A673 (cell line): ENCODE results near the gene DUSP11. TPM values are rescaled to one million over a fixed set of nuclear protein-coding genes. Genes with fewer than 3 reads are reported as not detected.

ENCODE experiments used
- Bru-seq: library from RNA; stranded (reverse); fragments of 400-500 nt; gene quantifications from one replicate; lab custom pipeline; 2021; lab: Mats Ljungman, UMichigan
- BruChase-seq, 2 experiments: library from RNA; stranded (reverse); fragments of 400-500 nt; gene quantifications; one replicate each; lab custom pipeline; 2021; lab: Mats Ljungman, UMichigan
- BruUV-seq: library from RNA; stranded (reverse); fragments of 400-500 nt; replicated peaks from 2 replicates; lab custom pipeline; 2021; lab: Mats Ljungman, UMichigan
- CTCF ChIA-PET: fragments of 300-600 bp; sonication (Branson Sonifier 250); formaldehyde crosslinking; loops from one replicate; lab custom pipeline; 2022; ENCODE audit warnings: antibody characterized with exemption; lab: Charles Lee
- POLR2A ChIA-PET: fragments of 300-600 bp; sonication (Branson Sonifier 250); formaldehyde crosslinking; loops from one replicate; lab custom pipeline; 2022; ENCODE audit warnings: antibody characterized with exemption; ENCODE audit not compliant: low non-redundant PET; lab: Charles Lee
- DNase-seq: peaks from one replicate; pipeline ENCODE4 v3.0.0-alpha.2; 2015; ENCODE audit warnings: low spot score
- H3K27ac ChIP-seq: fragments of 200-600 bp; sonication (generic); 2 replicates; pipeline ENCODE4 v1.5.1; 2016; ENCODE audit warnings: mixed run types, low read depth, mild to moderate bottlenecking, mixed read lengths, antibody characterized with exemption, low read length; ENCODE audit not compliant: poor library complexity, severe bottlenecking
- H3K27me3 ChIP-seq: fragments of 200-600 bp; sonication (generic); replicated peaks from 2 replicates; pipeline ENCODE4 v1.6.1; 2017; ENCODE audit warnings: mixed run types, low read depth, mild to moderate bottlenecking, mixed read lengths, antibody characterized with exemption, low read length; ENCODE audit not compliant: insufficient read depth, poor library complexity
- H3K36me3 ChIP-seq: fragments of 200-600 bp; sonication (generic); 2 replicates; pipeline ENCODE4 v1.6.1; 2016; ENCODE audit warnings: mixed run types, mild to moderate bottlenecking, mixed read lengths, antibody characterized with exemption, low read length; ENCODE audit not compliant: insufficient read depth, poor library complexity, severe bottlenecking
- H3K4me1 ChIP-seq: fragments of 200-600 bp; sonication (generic); 2 replicates; pipeline ENCODE4 v1.6.1; 2017; ENCODE audit warnings: mixed run types, mild to moderate bottlenecking, mixed read lengths, antibody characterized with exemption, low read length; ENCODE audit not compliant: insufficient read depth, poor library complexity, severe bottlenecking
- H3K4me3 ChIP-seq: fragments of 200-600 bp; sonication (generic); 2 replicates; pipeline ENCODE4 v1.5.1; 2016; ENCODE audit warnings: low read depth, mixed run types, mild to moderate bottlenecking, mixed read lengths, low read length; ENCODE audit not compliant: poor library complexity, severe bottlenecking
- H3K9me3 ChIP-seq: fragments of 200-600 bp; sonication (generic); 2 replicates; pipeline ENCODE4 v1.6.1; 2016; ENCODE audit warnings: mixed run types, low read depth, mild to moderate bottlenecking, mixed read lengths, antibody characterized with exemption, low read length; ENCODE audit not compliant: poor library complexity, severe bottlenecking
- EZH2 ChIP-seq: fragments of 200-600 bp; sonication (generic); IDR thresholded peaks from 2 replicates; pipeline ENCODE4 v1.6.1; 2017; ENCODE audit warnings: borderline replicate concordance, low read depth, mild to moderate bottlenecking, mixed read lengths, antibody characterized with exemption, low read length; ENCODE audit not compliant: poor library complexity, severe bottlenecking
- intact Hi-C: fragments of 100-400 bp; cut with micrococcal nuclease; formaldehyde crosslinking; loops from one replicate; pipeline ENCODE4 v1.10.0; 2022; ENCODE audit not compliant: unreplicated experiment
- long read RNA-seq: library from polyadenylated mRNA; stranded (forward); transcript quantifications from one replicate; pipeline ENCODE4 v2.0.0, GENCODE V29; 2022
- total RNA-seq: library from RNA; stranded (reverse); gene quantifications from 2 replicates; pipeline ENCODE4 v1.2.3, GENCODE V29; 2021
- TF ChIP-seq, protein P1 (sequence below): fragments of 300-800, 200-600 bp; sonication (generic); conservative IDR thresholded peaks from 2 replicates; pipeline ENCODE4 v1.5.1; 2017; ENCODE audit warnings: low read depth, mild to moderate bottlenecking, antibody characterized with exemption, low read length, moderate library complexity, mixed read lengths

The DUSP11 gene
- total RNA-seq (17.7 and 19.9 TPM in 2 replicates), Bru-seq, nascent RNA (percentile 78 among the genes with signal in this experiment), BruChase-seq, experiment 1, labeled RNA remaining after a 2-hour chase (percentile 81 among the genes with signal in this experiment), BruChase-seq, experiment 2, labeled RNA remaining after a 6-hour chase (percentile 76 among the genes with signal in this experiment)
- long read RNA-seq, transcript DUSP11-201 (9 exons, 1,653 nt), result major isoform, 37 of 44 reads
- long read RNA-seq, partial matches to known transcripts, result 2 of 44 reads
- long read RNA-seq, other reads (novel, unspliced or antisense), result 4 of 44 reads

- Histone ChIP-seq H3K27ac (peak within 1 kb of the TSS; percentile 87), H3K4me3 (peak within 1 kb of the TSS; percentile 92), H3K9me3 (no peaks in the 10 kb centered on the region), H3K27me3 (no peaks in the 10 kb centered on the region), H3K4me1 (no peaks in the 10 kb centered on the region), H3K36me3 (peaks cover 17% of the 10 kb centered on the region)
- CTCF ChIA-PET, result interaction anchor here (0.9 to 1.0 kb wide), 2 partner anchors 49 to 160 kb away, joined by 3 to 5 read pairs; partner anchors contain the start of gene STAMBP
- DNase-seq, result peak; percentile 96
- POLR2A ChIA-PET, result no interaction called here
- intact Hi-C loops, result no loop called here
- no TSS peak for BruUV-seq
- TF ChIP-seq, protein P1, sequence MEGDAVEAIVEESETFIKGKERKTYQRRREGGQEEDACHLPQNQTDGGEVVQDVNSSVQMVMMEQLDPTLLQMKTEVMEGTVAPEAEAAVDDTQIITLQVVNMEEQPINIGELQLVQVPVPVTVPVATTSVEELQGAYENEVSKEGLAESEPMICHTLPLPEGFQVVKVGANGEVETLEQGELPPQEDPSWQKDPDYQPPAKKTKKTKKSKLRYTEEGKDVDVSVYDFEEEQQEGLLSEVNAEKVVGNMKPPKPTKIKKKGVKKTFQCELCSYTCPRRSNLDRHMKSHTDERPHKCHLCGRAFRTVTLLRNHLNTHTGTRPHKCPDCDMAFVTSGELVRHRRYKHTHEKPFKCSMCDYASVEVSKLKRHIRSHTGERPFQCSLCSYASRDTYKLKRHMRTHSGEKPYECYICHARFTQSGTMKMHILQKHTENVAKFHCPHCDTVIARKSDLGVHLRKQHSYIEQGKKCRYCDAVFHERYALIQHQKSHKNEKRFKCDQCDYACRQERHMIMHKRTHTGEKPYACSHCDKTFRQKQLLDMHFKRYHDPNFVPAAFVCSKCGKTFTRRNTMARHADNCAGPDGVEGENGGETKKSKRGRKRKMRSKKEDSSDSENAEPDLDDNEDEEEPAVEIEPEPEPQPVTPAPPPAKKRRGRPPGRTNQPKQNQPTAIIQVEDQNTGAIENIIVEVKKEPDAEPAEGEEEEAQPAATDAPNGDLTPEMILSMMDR, result peak; percentile 95
- TF ChIP-seq EZH2, result no peak
These were observed at the start of gene DUSP11 for GRCh38 chr2:73779467-73780236. TSS of gene DUSP11 (minus strand) at chr2:73780103. CDS start at chr2:73779974, 129 bp downstream.

DNA sequence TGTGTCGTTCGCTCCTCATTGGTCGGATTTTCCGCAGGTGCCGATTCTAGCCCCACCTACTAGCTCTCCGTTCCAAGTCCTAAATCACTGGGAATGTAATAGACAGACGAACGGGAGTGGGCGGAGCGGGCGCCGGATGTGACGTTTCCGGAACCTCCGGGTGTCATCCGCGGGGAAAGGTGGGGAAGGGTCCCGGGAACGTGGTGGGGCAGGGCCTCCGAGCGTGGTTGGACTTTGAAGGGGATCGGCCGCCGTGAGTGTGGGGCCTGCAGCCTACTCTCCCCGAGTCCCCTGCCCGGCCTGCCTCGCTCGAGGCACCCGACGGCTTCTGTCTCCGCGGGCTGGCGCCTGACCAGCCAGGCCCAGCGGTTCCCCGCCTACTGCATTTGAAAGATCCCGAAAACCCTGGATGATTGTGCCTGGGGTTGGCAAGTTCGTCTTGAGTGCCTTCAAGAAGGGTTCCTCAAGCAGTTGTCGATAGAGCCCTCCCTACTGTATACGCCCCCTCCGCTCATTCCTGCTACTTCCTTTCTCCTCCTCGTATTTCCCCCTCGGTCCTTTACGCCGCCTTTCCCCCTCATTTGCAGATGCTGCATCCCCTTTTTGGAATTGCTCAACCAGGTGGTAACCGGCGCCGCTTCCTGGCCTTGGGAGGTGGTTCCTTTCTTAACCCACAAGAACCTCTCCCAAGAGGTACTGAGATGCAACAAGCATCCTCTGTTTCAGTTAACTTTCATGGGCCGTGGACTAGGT is 49.1 kb upstream of the DUSP11 start, which contains the start of gene STAMBP:
STAMBP (plus strand) TSS at position 144 of the 753 bp plus-strand sequence. CDS start 1,896 bp downstream, outside the sequence.
- H3K27ac ChIP-seq, result peak within 1 kb of the TSS; percentile 93
- no peaks in the 10 kb centered on the region for H3K9me3 ChIP-seq
- TF ChIP-seq EZH2, result no peak
- TF ChIP-seq, protein P1, result no peak
- ChIA-PET POLR2A (interaction anchor here (0.6 to 1.0 kb wide), 3 partner anchors 12 to 371 kb away, joined by 3 to 6 read pairs (median 5); partner anchors contain the start of gene TPRKB), CTCF (interaction anchor here (0.6 to 1.2 kb wide), 5 partner anchors 33 to 507 kb away, joined by 3 to 9 read pairs (median 4); partner anchors contain the start of gene DUSP11)
- intact Hi-C loops, result no loop called here
- H3K27me3 ChIP-seq, result no peaks in the 10 kb centered on the region
- peak within 1 kb of the TSS; percentile 67 for H3K4me3 ChIP-seq
- H3K4me1 ChIP-seq, result peaks cover 20% of the 10 kb centered on the region
- peak; percentile 98 for DNase-seq
- BruUV-seq, result TSS peak; percentile 63
- H3K36me3 ChIP-seq, result peaks cover 30% of the 10 kb centered on the region
